Thyroid gland (tissue), 4 donors: ENCODE results near the gene MACC1.
A peak's percentile ranks its signal among the peaks of the same experiment; 100 is the strongest.

Experiments used
- CTCF ChIP-seq, 6 experiments: fragments of 200-600 bp in 3 of 6; fragments of 450-650 bp in 3 of 6; sonication (generic) in 3 of 6; IDR thresholded peaks; one replicate each; pipeline ENCODE4 v1.5.1; 2016 to 2019; ENCODE audit warnings: antibody characterized with exemption in 6 of 6, mild to moderate bottlenecking in 2 of 6, inconsistent platforms in 1 of 6, moderate library complexity in 1 of 6
- POLR2A ChIP-seq, 2 donors: fragments of 450-650 bp; IDR thresholded peaks; one replicate each; pipeline ENCODE4 v1.6.1; 2017; ENCODE audit warnings: antibody characterized with exemption in 2 of 2, mild to moderate bottlenecking in 2 of 2, moderate library complexity in 1 of 2

- TF ChIP-seq CTCF (IDR thresholded peaks at IDR 0.05) (peak in 3 of 6 experiments; percentile 18 to 31 (median 27)), POLR2A (IDR thresholded peaks at IDR 0.05) (no peak)
Measured at GRCh38 chr7:20158684-20159083, 58.5 kb downstream of the MACC1 start.
